ENCODE measurements around the gene ZNF135.
A peak's percentile ranks its signal among the peaks of the same experiment; 100 is the strongest.

Gene ZNF135

GRCh38 chr19:58095328-58095727 is 36.2 kb downstream of the ZNF135 start:
- DNase-seq = no peak

DNA sequence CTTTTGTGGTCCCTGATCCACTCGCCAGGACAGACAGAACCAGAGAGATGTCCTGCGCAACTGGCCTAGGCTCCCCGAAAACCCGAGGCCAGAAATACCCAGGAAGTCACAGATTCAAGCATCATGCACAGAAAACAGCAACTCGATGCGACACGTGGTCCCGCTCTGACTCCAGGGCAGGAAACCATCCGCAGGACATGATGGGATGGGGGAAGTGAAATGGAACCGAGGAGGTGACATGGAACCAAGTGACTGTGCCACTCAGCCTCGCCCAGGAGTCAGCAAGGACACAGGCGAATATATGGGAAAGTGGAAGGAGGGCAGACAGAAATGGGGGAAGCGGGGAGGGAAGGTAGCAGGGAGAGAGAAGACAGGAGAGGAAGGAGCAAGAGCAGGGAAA is 37.8 kb downstream of the ZNF135 start:
- no peak for DNase-seq

GRCh38 chr19:58097349-58097748 is 38.3 kb downstream of the ZNF135 start:
- peak; percentile 7 for DNase-seq

- DNase-seq = peak; percentile 97
These were observed 38.9 kb downstream of the ZNF135 start, which contains the start of gene ZSCAN18 for GRCh38 chr19:58097781-58098681. Gene ZSCAN18, minus strand, starts transcription at chr19:58098231. Its CDS starts 7,964 bp downstream, at chr19:58090267.

DNA sequence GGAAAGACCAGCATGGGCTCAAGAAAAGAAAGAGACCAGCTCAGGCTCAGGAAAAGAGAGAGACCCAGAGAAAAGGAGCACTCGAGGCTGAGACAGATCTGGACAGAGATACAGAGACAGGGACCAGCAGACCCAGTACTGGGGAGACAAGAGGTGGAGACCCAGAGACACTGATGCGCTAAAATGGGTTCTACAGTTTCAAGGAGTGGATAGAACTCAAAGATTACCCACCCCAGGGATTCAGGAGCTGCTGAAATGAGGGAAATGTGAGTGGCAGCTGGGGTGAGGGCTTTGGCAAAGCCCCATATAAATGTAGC is 39.6 kb downstream of the ZNF135 start:
- DNase-seq = no peak

DNA sequence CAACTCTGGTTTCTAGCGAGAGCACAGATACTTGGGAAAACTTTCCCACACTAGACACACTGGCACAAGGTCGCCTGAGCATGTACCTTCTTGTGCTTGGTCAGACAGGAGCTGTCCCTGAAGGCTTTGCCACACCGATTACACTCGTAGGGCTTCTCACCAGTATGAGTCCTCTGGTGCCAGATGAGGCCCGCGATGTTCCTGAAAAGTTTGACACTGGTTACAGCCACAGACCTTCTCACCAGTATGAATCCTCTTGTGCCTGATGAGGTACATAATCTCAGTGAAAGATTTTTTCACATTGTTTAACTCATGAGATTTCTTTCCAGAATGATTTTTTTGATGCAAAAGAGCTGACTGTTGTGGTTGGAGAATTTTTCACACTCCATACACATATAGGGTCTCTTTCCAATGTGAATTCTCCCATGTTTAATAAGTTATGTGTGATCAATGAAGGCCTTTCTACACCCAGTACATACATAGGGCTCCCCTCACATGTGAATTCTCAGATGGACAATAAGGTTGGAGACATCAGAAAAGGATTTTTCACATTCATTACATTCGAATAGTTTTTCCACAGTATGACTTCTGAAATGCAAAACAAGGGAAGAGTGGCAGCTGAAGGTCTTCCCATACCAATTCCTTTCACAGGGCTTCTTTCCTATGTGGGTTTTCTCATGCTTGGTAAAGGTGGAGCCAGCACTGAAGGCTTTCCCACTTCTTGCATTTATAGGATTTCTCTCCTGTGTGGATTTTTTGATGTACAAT is 48.9 kb downstream of the ZNF135 start:
- DNase-seq = no peak

GRCh38 chr19:58108546-58108817 is 49.4 kb downstream of the ZNF135 start:
- no peak for DNase-seq

GRCh38 chr19:58117841-58118575 is 58.9 kb downstream of the ZNF135 start:
- no peak for DNase-seq

GRCh38 chr19:58118979-58119733 is 60.1 kb downstream of the ZNF135 start:
- DNase-seq = no peak

All from effector CD4-positive, alpha-beta T cell (primary cell).